ENCODE results near the gene FGF7. TPM values are rescaled to one million over a fixed set of nuclear protein-coding genes. Genes with fewer than 3 reads are reported as not detected.
"Not testable (repeated sequence)": the region's sequence is repeated elsewhere in the genome, so short reads cannot be mapped to it uniquely, and the experiment has no call there.

Gene FGF7
- total RNA-seq, 1 experiment from 2014 or later = not detected

GRCh38 chr15:49435174-49435573 is 12.1 kb downstream of the FGF7 start:
- no peak for DNase-seq (ENCODE audit: low spot score)
- in situ Hi-C loops (cut with HindIII; ENCODE audit: low sequenced_read_pairs) = no loop called here

- in situ Hi-C loops (cut with HindIII; ENCODE audit: low sequenced_read_pairs) = no loop called here
- no peak for DNase-seq (ENCODE audit: low spot score)
Observed at GRCh38 chr15:49436751-49437150, 13.7 kb downstream of the FGF7 start.

GRCh38 chr15:49438962-49439631 is 16.1 kb downstream of the FGF7 start:
- DNase-seq (ENCODE audit: low spot score) = no peak
- in situ Hi-C loops (cut with HindIII; ENCODE audit: low sequenced_read_pairs) = no loop called here

GRCh38 chr15:49439678-49440395 is 16.8 kb downstream of the FGF7 start:
- no peak for DNase-seq (ENCODE audit: low spot score)
- in situ Hi-C loops (cut with HindIII; ENCODE audit: low sequenced_read_pairs) = no loop called here

GRCh38 chr15:49441356-49441755 is 18.3 kb downstream of the FGF7 start:
- no peak for DNase-seq (ENCODE audit: low spot score)
- in situ Hi-C loops (cut with HindIII; ENCODE audit: low sequenced_read_pairs) = no loop called here

- no peak for DNase-seq (ENCODE audit: low spot score)
- in situ Hi-C loops (cut with HindIII; ENCODE audit: low sequenced_read_pairs) = no loop called here
Observed at GRCh38 chr15:49441816-49442215, 18.8 kb downstream of the FGF7 start.

- DNase-seq (ENCODE audit: low spot score) = no peak
- in situ Hi-C loops (cut with HindIII; ENCODE audit: low sequenced_read_pairs) = no loop called here
Observed at GRCh38 chr15:49452595-49452994, 29.6 kb downstream of the FGF7 start.

- no peak for DNase-seq (ENCODE audit: low spot score)
- in situ Hi-C loops (cut with HindIII; ENCODE audit: low sequenced_read_pairs) = no loop called here
Observed at GRCh38 chr15:49456166-49456565, 33.1 kb downstream of the FGF7 start.

- no peak for DNase-seq (ENCODE audit: low spot score)
- in situ Hi-C loops (cut with HindIII; ENCODE audit: low sequenced_read_pairs) = no loop called here
Observed at GRCh38 chr15:49458145-49458544, 35.1 kb downstream of the FGF7 start.

- in situ Hi-C loops (cut with HindIII; ENCODE audit: low sequenced_read_pairs) = no loop called here
- no peak for DNase-seq (ENCODE audit: low spot score)
Observed at GRCh38 chr15:49460411-49460941, 37.4 kb downstream of the FGF7 start.

GRCh38 chr15:49462232-49462844 is 39.3 kb downstream of the FGF7 start:
- in situ Hi-C loops (cut with HindIII; ENCODE audit: low sequenced_read_pairs) = no loop called here

GRCh38 chr15:49464522-49464921 is 41.5 kb downstream of the FGF7 start:
- DNase-seq (ENCODE audit: low spot score) = no peak
- in situ Hi-C loops (cut with HindIII; ENCODE audit: low sequenced_read_pairs) = no loop called here

More at GRCh38 chr15:49462232-49462844, 39.3 kb downstream of the FGF7 start:
- no peak for DNase-seq (ENCODE audit: low spot score)

GRCh38 chr15:49466119-49466518 is 43.1 kb downstream of the FGF7 start:
- in situ Hi-C loops (cut with HindIII; ENCODE audit: low sequenced_read_pairs) = no loop called here
- no peak for DNase-seq (ENCODE audit: low spot score)

GRCh38 chr15:49467746-49468480 is 44.9 kb downstream of the FGF7 start:
- in situ Hi-C loops (cut with HindIII; ENCODE audit: low sequenced_read_pairs) = no loop called here
- no peak for DNase-seq (ENCODE audit: low spot score)

GRCh38 chr15:49468481-49468839 is 45.4 kb downstream of the FGF7 start:
- DNase-seq (ENCODE audit: low spot score) = no peak
- in situ Hi-C loops (cut with HindIII; ENCODE audit: low sequenced_read_pairs) = no loop called here

- in situ Hi-C loops (cut with HindIII; ENCODE audit: low sequenced_read_pairs); DNase-seq (ENCODE audit: low spot score): not testable (repeated sequence)
Observed at GRCh38 chr15:49471248-49471647, 48.2 kb downstream of the FGF7 start.

GRCh38 chr15:49471733-49472132 is 48.7 kb downstream of the FGF7 start:
- in situ Hi-C loops (cut with HindIII; ENCODE audit: low sequenced_read_pairs) = no loop called here
- no peak for DNase-seq (ENCODE audit: low spot score)

- in situ Hi-C loops (cut with HindIII; ENCODE audit: low sequenced_read_pairs) = no loop called here
- no peak for DNase-seq (ENCODE audit: low spot score)
Observed at GRCh38 chr15:49472338-49472737, 49.3 kb downstream of the FGF7 start.

- in situ Hi-C loops (cut with HindIII; ENCODE audit: low sequenced_read_pairs) = no loop called here
- no peak for DNase-seq (ENCODE audit: low spot score)
Observed at GRCh38 chr15:49473031-49473430, 50.0 kb downstream of the FGF7 start.

- in situ Hi-C loops (cut with HindIII; ENCODE audit: low sequenced_read_pairs); DNase-seq (ENCODE audit: low spot score): not testable (repeated sequence)
Observed at GRCh38 chr15:49478021-49478420, 55.0 kb downstream of the FGF7 start.

All from G401 (cell line).